Neural progenitor cell (in vitro differentiated cells): ENCODE measurements around the gene MRPL33. TPM values are rescaled to one million over a fixed set of nuclear protein-coding genes. Genes with fewer than 3 reads are reported as not detected.

Source experiments
- DNase-seq: peaks from one replicate; pipeline ENCODE4 v3.0.0-alpha.2; 2016; ENCODE audit warnings: low spot score
- H2AFZ ChIP-seq: fragments of 200-600 bp; sonication (generic); replicated peaks from 2 replicates; pipeline ENCODE4 v1.6.1; 2016; ENCODE audit warnings: antibody characterized with exemption
- H3F3A ChIP-seq: fragments of 200-600 bp; sonication (generic); 2 replicates; pipeline ENCODE4 v1.6.1; 2016; ENCODE audit warnings: antibody characterized with exemption, low read depth
- H3K27ac ChIP-seq: fragments of 200-600 bp; sonication (generic); 2 replicates; pipeline ENCODE4 v1.5.1; 2016; ENCODE audit warnings: mild to moderate bottlenecking
- H3K27me3 ChIP-seq: fragments of 200-600 bp; sonication (generic); 2 replicates; pipeline ENCODE4 v1.6.1; 2016; ENCODE audit warnings: mild to moderate bottlenecking, moderate library complexity
- H3K36me3 ChIP-seq: fragments of 200-600 bp; sonication (generic); 2 replicates; pipeline ENCODE4 v1.5.1; 2016
- H3K4me1 ChIP-seq: fragments of 200-600 bp; sonication (generic); 2 replicates; pipeline ENCODE4 v1.6.1; 2016; ENCODE audit warnings: mixed run types
- H3K4me2 ChIP-seq: fragments of 200-600 bp; sonication (generic); 2 replicates; pipeline ENCODE4 v1.6.1; 2016
- H3K4me3 ChIP-seq: fragments of 200-600 bp; sonication (generic); 2 replicates; pipeline ENCODE4 v1.5.1; 2016
- H3K79me2 ChIP-seq: fragments of 200-600 bp; sonication (generic); 2 replicates; pipeline ENCODE4 v1.6.1; 2016; ENCODE audit warnings: low read depth
- H3K9ac ChIP-seq: fragments of 200-600 bp; sonication (generic); 2 replicates; pipeline ENCODE4 v1.6.1; 2016
- H3K9me3 ChIP-seq: fragments of 200-600 bp; sonication (generic); 2 replicates; pipeline ENCODE4 v1.5.1; 2016; ENCODE audit warnings: low read depth
- H4K20me1 ChIP-seq: fragments of 200-600 bp; sonication (generic); 2 replicates; pipeline ENCODE4 v1.6.1; 2016; ENCODE audit warnings: low read depth
- H3K27ac Mint-ChIP-seq: 3 replicates; pipeline ENCODE4 v1.8.0; 2021; ENCODE audit warnings: mixed read lengths
- H3K27me3 Mint-ChIP-seq: 2 replicates; pipeline ENCODE4 v1.8.0; 2022; ENCODE audit warnings: low read depth, mild to moderate bottlenecking, inconsistent platforms, moderate library complexity, mixed read lengths; ENCODE audit not compliant: insufficient read depth
- H3K36me3 Mint-ChIP-seq: 3 replicates; pipeline ENCODE4 v1.8.0; 2021; ENCODE audit warnings: mixed read lengths
- H3K4me1 Mint-ChIP-seq: 3 replicates; pipeline ENCODE4 v1.8.0; 2021; ENCODE audit warnings: mixed read lengths
- H3K4me3 Mint-ChIP-seq: 3 replicates; pipeline ENCODE4 v1.8.0; 2021; ENCODE audit warnings: mild to moderate bottlenecking, moderate library complexity, mixed read lengths
- H3K9me3 Mint-ChIP-seq: 3 replicates; pipeline ENCODE4 v1.8.0; 2020; ENCODE audit warnings: mixed read lengths
- EZH2 ChIP-seq: fragments of 200-600 bp; sonication (generic); IDR thresholded peaks from 2 replicates; pipeline ENCODE4 v1.6.1; 2017; ENCODE audit warnings: antibody characterized with exemption, mild to moderate bottlenecking, moderate library complexity
- EZH2phosphoT487 ChIP-seq: fragments of 200-600 bp; sonication (generic); IDR thresholded peaks from 2 replicates; pipeline ENCODE4 v1.6.1; 2017; ENCODE audit warnings: antibody characterized with exemption
- total RNA-seq: library from RNA; depleted of rRNA; stranded (reverse); fragments of >200 nt; gene quantifications from 2 replicates; pipeline ENCODE4 v1.2.3, GENCODE V29; 2015; ENCODE audit warnings: low replicate concordance
- TF ChIP-seq, protein P1 (sequence below): fragments of 200-600 bp; sonication (generic); IDR thresholded peaks from 2 replicates; pipeline ENCODE4 v1.5.1; 2017; ENCODE audit warnings: antibody characterized with exemption, mild to moderate bottlenecking

The MRPL33 gene
- total RNA-seq, 1 donor from 2014 or later = 147 TPM

DNA sequence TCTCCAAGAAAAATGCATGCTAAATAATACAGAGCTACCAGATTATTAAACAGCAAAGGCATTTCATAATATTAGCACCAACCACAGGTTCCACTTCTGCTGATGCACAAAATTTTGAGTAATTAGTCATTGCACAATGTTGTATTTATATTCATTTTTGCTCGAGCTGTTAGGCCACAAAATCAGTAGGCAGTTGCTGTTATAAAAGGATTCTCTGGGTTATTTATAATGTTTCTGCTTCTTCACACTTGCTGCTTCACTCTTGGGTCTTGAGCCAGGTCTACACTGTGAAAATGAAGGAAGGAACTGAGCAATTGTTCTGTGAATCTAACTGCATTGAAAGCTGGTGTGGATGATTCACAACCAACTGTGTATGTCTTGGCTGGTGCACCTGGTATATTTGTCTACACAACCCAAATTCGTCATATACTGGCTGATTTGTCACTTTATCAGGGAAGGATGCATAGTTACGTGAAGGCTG, 38.3 kb downstream of the MRPL33 start:
- H3K27ac Mint-ChIP-seq = no peak overlapping the region
- no peaks in the 10 kb centered on the region for H3K9me3 Mint-ChIP-seq
- Histone ChIP-seq H3K36me3 (no peaks in the 10 kb centered on the region), H3K79me2 (no peaks in the 10 kb centered on the region), H4K20me1 (no peaks in the 10 kb centered on the region), H2AFZ (no peak overlapping the region), H3K9ac (no peak overlapping the region), H3K4me3 (no peak overlapping the region), H3K9me3 (no peaks in the 10 kb centered on the region), H3K27me3 (no peaks in the 10 kb centered on the region), H3K27ac (no peak overlapping the region), H3K4me2 (no peak overlapping the region), H3K4me1 (no peaks in the 10 kb centered on the region), H3F3A (no peaks in the 10 kb centered on the region)
- H3K36me3 Mint-ChIP-seq = no peaks in the 10 kb centered on the region
- peaks cover 6% of the 10 kb centered on the region for H3K27me3 Mint-ChIP-seq
- H3K4me3 Mint-ChIP-seq = no peak overlapping the region
- no peak for TF ChIP-seq EZH2
- TF ChIP-seq, protein P1, sequence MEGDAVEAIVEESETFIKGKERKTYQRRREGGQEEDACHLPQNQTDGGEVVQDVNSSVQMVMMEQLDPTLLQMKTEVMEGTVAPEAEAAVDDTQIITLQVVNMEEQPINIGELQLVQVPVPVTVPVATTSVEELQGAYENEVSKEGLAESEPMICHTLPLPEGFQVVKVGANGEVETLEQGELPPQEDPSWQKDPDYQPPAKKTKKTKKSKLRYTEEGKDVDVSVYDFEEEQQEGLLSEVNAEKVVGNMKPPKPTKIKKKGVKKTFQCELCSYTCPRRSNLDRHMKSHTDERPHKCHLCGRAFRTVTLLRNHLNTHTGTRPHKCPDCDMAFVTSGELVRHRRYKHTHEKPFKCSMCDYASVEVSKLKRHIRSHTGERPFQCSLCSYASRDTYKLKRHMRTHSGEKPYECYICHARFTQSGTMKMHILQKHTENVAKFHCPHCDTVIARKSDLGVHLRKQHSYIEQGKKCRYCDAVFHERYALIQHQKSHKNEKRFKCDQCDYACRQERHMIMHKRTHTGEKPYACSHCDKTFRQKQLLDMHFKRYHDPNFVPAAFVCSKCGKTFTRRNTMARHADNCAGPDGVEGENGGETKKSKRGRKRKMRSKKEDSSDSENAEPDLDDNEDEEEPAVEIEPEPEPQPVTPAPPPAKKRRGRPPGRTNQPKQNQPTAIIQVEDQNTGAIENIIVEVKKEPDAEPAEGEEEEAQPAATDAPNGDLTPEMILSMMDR = no peak
- no peak for TF ChIP-seq EZH2phosphoT487
- no peak for DNase-seq
- no peaks in the 10 kb centered on the region for H3K4me1 Mint-ChIP-seq

DNA sequence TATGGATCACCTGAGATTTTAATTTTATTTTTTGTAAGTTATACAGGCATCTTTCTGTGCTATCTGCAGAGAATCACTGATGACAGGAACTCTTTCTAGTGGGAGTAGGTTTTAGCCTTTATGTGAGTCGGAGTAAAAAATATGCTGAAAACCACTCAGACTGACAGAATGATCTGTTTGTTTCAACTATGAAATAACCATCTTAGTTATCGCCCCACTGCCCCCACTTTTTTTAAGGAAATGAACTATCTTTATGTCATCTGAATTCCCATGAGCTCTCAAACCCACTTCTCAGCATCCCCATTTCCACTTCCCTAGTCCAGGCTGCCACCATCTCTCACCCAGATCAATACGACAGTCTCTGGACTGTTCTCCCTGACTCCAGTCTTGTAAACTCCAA, 38.9 kb downstream of the MRPL33 start:
- no peak for TF ChIP-seq EZH2phosphoT487
- TF ChIP-seq EZH2 = no peak
- TF ChIP-seq, protein P1 = no peak
- Histone ChIP-seq H3K9me3 (no peaks in the 10 kb centered on the region), H3K4me2 (no peak overlapping the region), H3K27me3 (no peaks in the 10 kb centered on the region), H3K9ac (no peak overlapping the region), H3K4me1 (no peaks in the 10 kb centered on the region), H3K4me3 (no peak overlapping the region), H3F3A (no peaks in the 10 kb centered on the region), H3K36me3 (no peaks in the 10 kb centered on the region), H2AFZ (no peak overlapping the region), H3K27ac (no peak overlapping the region), H4K20me1 (no peaks in the 10 kb centered on the region), H3K79me2 (no peaks in the 10 kb centered on the region)
- Mint-ChIP-seq H3K9me3 (no peaks in the 10 kb centered on the region), H3K27ac (no peak overlapping the region), H3K4me1 (no peaks in the 10 kb centered on the region), H3K36me3 (no peaks in the 10 kb centered on the region), H3K27me3 (peaks cover 6% of the 10 kb centered on the region), H3K4me3 (no peak overlapping the region)
- DNase-seq = no peak

DNA sequence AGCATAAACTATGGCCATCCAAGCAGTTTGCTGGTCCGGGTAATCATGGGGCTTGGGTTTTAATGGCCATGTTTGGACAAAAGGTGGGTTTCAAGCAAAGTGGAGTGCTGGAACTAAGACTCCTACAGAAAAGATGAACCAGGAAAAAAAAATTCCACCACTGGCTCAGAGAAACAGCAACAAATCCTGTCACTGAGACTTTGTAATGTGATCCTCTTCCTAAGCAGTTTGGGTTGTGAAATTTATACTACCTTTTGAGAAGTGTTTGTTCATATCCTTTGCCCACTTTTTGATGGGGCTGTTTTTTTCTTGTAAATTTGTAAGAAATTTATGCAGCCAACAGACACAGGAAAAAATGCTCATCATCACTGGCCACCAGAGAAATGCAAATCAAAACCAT, 40.2 kb downstream of the MRPL33 start:
- H3K79me2 ChIP-seq = no peaks in the 10 kb centered on the region
- no peaks in the 10 kb centered on the region for H3K9me3 ChIP-seq
- DNase-seq = no peak
- no peaks in the 10 kb centered on the region for H4K20me1 ChIP-seq
- H3K4me1 ChIP-seq = no peaks in the 10 kb centered on the region
- TF ChIP-seq, protein P1 = no peak
- TF ChIP-seq EZH2 (no peak), EZH2phosphoT487 (no peak)
- Mint-ChIP-seq H3K27ac (no peak overlapping the region), H3K4me1 (no peaks in the 10 kb centered on the region), H3K4me3 (no peak overlapping the region), H3K27me3 (peaks cover 6% of the 10 kb centered on the region), H3K9me3 (no peaks in the 10 kb centered on the region), H3K36me3 (no peaks in the 10 kb centered on the region)
- H3K27ac ChIP-seq = no peak overlapping the region
- no peak overlapping the region for H3K4me3 ChIP-seq
- no peak overlapping the region for H3K9ac ChIP-seq
- H2AFZ ChIP-seq = no peak overlapping the region
- no peaks in the 10 kb centered on the region for H3F3A ChIP-seq
- H3K4me2 ChIP-seq = no peak overlapping the region
- H3K27me3 ChIP-seq = no peaks in the 10 kb centered on the region
- H3K36me3 ChIP-seq = no peaks in the 10 kb centered on the region
